ENCODE results near the gene PDLIM5.

Gene PDLIM5

GRCh38 chr4:94517492-94517891, 65.8 kb downstream of the PDLIM5 start:
- TF ChIP-seq CTCF (IDR thresholded peaks at IDR 0.05), result no peak

GRCh38 chr4:94519019-94519418, 67.3 kb downstream of the PDLIM5 start:
- TF ChIP-seq CTCF (IDR thresholded peaks at IDR 0.05), result no peak

GRCh38 chr4:94519925-94520789, 68.4 kb downstream of the PDLIM5 start:
- no peak for TF ChIP-seq CTCF (IDR thresholded peaks at IDR 0.05)

GRCh38 chr4:94523033-94523580, 71.4 kb downstream of the PDLIM5 start:
- no peak for TF ChIP-seq CTCF (IDR thresholded peaks at IDR 0.05)

GRCh38 chr4:94523617-94524016, 71.9 kb downstream of the PDLIM5 start:
- TF ChIP-seq CTCF (IDR thresholded peaks at IDR 0.05), result no peak

GRCh38 chr4:94525993-94526728, 74.4 kb downstream of the PDLIM5 start:
- TF ChIP-seq CTCF (IDR thresholded peaks at IDR 0.05), result no peak

- no peak for TF ChIP-seq CTCF (IDR thresholded peaks at IDR 0.05)
Observed at GRCh38 chr4:94527556-94528233, 76.0 kb downstream of the PDLIM5 start.
